Measurements from ENCODE around the gene MTHFSD. TPM values are rescaled to one million over a fixed set of nuclear protein-coding genes. Genes with fewer than 3 reads are reported as not detected.

Gene MTHFSD
- total RNA-seq, 1 experiment from 2014 or later: 18.8 TPM

- Histone ChIP-seq H3K4me2 (ENCODE audit: low read depth, low read length, poor library complexity, severe bottlenecking) (no peak overlapping the region), H3K9me3 (ENCODE audit: low read length) (no peaks in the 10 kb centered on the region), H3K9me2 (replicated peaks; ENCODE audit: insufficient read depth, low read length) (no peaks in the 10 kb centered on the region), H3K79me2 (ENCODE audit: low read length) (peaks cover 11% of the 10 kb centered on the region), H4K20me1 (ENCODE audit: insufficient read depth, low read depth, low read length) (no peaks in the 10 kb centered on the region), H3K9ac (ENCODE audit: low read length) (no peak overlapping the region), H3K27ac (ENCODE audit: low read length) (no peak overlapping the region), H3K27me3 (ENCODE audit: low read length) (no peaks in the 10 kb centered on the region), H2AFZ (ENCODE audit: low read length) (no peak overlapping the region), H3K36me3 (ENCODE audit: insufficient read depth, low read length) (peaks cover 5% of the 10 kb centered on the region; the same call in 1 of the 2 replicates), H3K4me1 (ENCODE audit: low read length) (peaks cover 6% of the 10 kb centered on the region), H3K4me3 (ENCODE audit: low read length) (no peak overlapping the region)
- no peak for DNase-seq
These were observed 4.8 kb downstream of the MTHFSD start for GRCh38 chr16:86550281-86550680.

- Histone ChIP-seq H3K36me3 (ENCODE audit: insufficient read depth, low read length) (peaks cover 8% of the 10 kb centered on the region), H3K27me3 (ENCODE audit: low read length) (no peaks in the 10 kb centered on the region)
- no peak for DNase-seq
These were observed 5.2 kb downstream of the MTHFSD start for GRCh38 chr16:86549893-86550190.

GRCh38 chr16:86549076-86549892 is 5.8 kb downstream of the MTHFSD start:
- H3K27ac ChIP-seq (ENCODE audit: low read length): no peak overlapping the region
- H4K20me1 ChIP-seq (ENCODE audit: insufficient read depth, low read depth, low read length): no peaks in the 10 kb centered on the region
- no peak overlapping the region for H3K9ac ChIP-seq (ENCODE audit: low read length)
- H3K9me2 ChIP-seq (replicated peaks; ENCODE audit: insufficient read depth, low read length): no peaks in the 10 kb centered on the region
- H2AFZ ChIP-seq (ENCODE audit: low read length): no peak overlapping the region
- no peaks in the 10 kb centered on the region for H3K27me3 ChIP-seq (ENCODE audit: low read length)
- no peak overlapping the region for H3K4me3 ChIP-seq (ENCODE audit: low read length)
- DNase-seq: no peak
- no peaks in the 10 kb centered on the region for H3K9me3 ChIP-seq (ENCODE audit: low read length)
- H3K4me1 ChIP-seq (ENCODE audit: low read length): peaks cover 3% of the 10 kb centered on the region
- H3K4me2 ChIP-seq (ENCODE audit: low read depth, low read length, poor library complexity, severe bottlenecking): no peak overlapping the region
- H3K36me3 ChIP-seq (ENCODE audit: insufficient read depth, low read length): peaks cover 8% of the 10 kb centered on the region
- H3K79me2 ChIP-seq (ENCODE audit: low read length): peaks cover 4% of the 10 kb centered on the region

More at GRCh38 chr16:86549893-86550190, 5.2 kb downstream of the MTHFSD start:
- Histone ChIP-seq H3K79me2 (ENCODE audit: low read length) (peaks cover 10% of the 10 kb centered on the region), H3K4me2 (ENCODE audit: low read depth, low read length, poor library complexity, severe bottlenecking) (no peak overlapping the region), H2AFZ (ENCODE audit: low read length) (no peak overlapping the region), H3K9me2 (replicated peaks; ENCODE audit: insufficient read depth, low read length) (no peaks in the 10 kb centered on the region), H4K20me1 (ENCODE audit: insufficient read depth, low read depth, low read length) (no peaks in the 10 kb centered on the region), H3K27ac (ENCODE audit: low read length) (no peak overlapping the region), H3K4me3 (ENCODE audit: low read length) (no peak overlapping the region), H3K9ac (ENCODE audit: low read length) (no peak overlapping the region), H3K9me3 (ENCODE audit: low read length) (no peaks in the 10 kb centered on the region), H3K4me1 (ENCODE audit: low read length) (peaks cover 5% of the 10 kb centered on the region)

DNA sequence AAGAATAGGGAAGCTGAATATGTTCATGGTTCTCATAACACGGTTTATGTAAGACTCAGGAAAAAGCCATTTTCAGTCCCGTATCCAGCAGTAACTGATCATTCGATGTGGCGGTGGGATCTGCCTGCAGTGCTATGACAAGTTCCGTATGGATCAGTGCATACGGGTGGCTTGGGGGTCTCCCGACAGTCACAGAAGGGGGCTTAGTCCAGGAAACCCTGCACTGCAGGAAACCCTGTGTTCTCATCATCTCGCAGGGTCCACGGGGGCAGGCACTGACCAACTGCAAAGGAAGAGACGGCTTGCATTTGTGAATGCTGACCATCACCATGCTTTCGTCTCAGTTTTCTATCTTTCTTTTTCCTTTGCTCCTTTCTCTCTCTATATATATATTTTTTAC is 7.7 kb downstream of the MTHFSD start:
- H3K4me2 ChIP-seq (ENCODE audit: low read depth, low read length, poor library complexity, severe bottlenecking): no peak overlapping the region
- no peaks in the 10 kb centered on the region for H3K9me2 ChIP-seq (replicated peaks; ENCODE audit: insufficient read depth, low read length)
- H2AFZ ChIP-seq (ENCODE audit: low read length): no peak overlapping the region
- peaks cover 8% of the 10 kb centered on the region for H3K36me3 ChIP-seq (ENCODE audit: insufficient read depth, low read length)
- H3K27me3 ChIP-seq (ENCODE audit: low read length): no peaks in the 10 kb centered on the region
- no peaks in the 10 kb centered on the region for H3K4me1 ChIP-seq (ENCODE audit: low read length)
- no peak for DNase-seq
- 0 out of 2 replicates have a peak, but pooled peaks cover 5% of the 10 kb centered on the region for H4K20me1 ChIP-seq (ENCODE audit: insufficient read depth, low read depth, low read length)
- H3K4me3 ChIP-seq (ENCODE audit: low read length): no peak overlapping the region
- no peaks in the 10 kb centered on the region for H3K9me3 ChIP-seq (ENCODE audit: low read length)
- H3K9ac ChIP-seq (ENCODE audit: low read length): no peak overlapping the region
- H3K79me2 ChIP-seq (ENCODE audit: low read length): no peaks in the 10 kb centered on the region
- H3K27ac ChIP-seq (ENCODE audit: low read length): no peak overlapping the region

DNA sequence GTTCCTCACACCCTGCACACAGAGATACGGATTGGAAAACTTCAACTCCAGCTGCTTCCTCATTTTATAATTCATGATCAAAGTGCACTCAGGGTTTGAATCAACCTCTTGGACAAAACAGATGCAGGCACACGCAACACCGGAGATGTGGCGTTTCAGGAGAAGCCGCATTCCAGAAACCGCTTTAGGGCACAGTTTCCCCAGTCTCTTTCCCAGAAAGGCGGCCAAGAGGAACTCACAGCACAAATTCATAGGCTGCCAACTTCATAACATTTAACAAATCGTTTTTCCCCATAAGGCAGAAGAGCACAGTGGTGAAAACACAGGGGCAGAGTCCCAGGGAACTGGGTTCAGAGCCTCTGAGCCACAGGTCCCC is 8.4 kb downstream of the MTHFSD start:
- Histone ChIP-seq H3K79me2 (ENCODE audit: low read length) (no peaks in the 10 kb centered on the region), H3K4me3 (ENCODE audit: low read length) (no peak overlapping the region), H3K36me3 (ENCODE audit: insufficient read depth, low read length) (peaks cover 8% of the 10 kb centered on the region), H3K9me3 (ENCODE audit: low read length) (no peaks in the 10 kb centered on the region), H3K9me2 (replicated peaks; ENCODE audit: insufficient read depth, low read length) (no peaks in the 10 kb centered on the region), H2AFZ (ENCODE audit: low read length) (no peak overlapping the region), H3K4me2 (ENCODE audit: low read depth, low read length, poor library complexity, severe bottlenecking) (no peak overlapping the region), H4K20me1 (ENCODE audit: insufficient read depth, low read depth, low read length) (0 out of 2 replicates have a peak, but pooled peaks cover 5% of the 10 kb centered on the region), H3K4me1 (ENCODE audit: low read length) (no peaks in the 10 kb centered on the region), H3K9ac (ENCODE audit: low read length) (no peak overlapping the region), H3K27ac (ENCODE audit: low read length) (no peak overlapping the region), H3K27me3 (ENCODE audit: low read length) (no peaks in the 10 kb centered on the region)
- no peak for DNase-seq

GRCh38 chr16:86545954-86546637 is 8.9 kb downstream of the MTHFSD start:
- Histone ChIP-seq H3K27me3 (ENCODE audit: low read length) (no peaks in the 10 kb centered on the region), H3K4me2 (ENCODE audit: low read depth, low read length, poor library complexity, severe bottlenecking) (no peak overlapping the region), H3K79me2 (ENCODE audit: low read length) (no peaks in the 10 kb centered on the region), H3K9ac (ENCODE audit: low read length) (no peak overlapping the region), H3K9me2 (replicated peaks; ENCODE audit: insufficient read depth, low read length) (no peaks in the 10 kb centered on the region), H2AFZ (ENCODE audit: low read length) (no peak overlapping the region), H3K27ac (ENCODE audit: low read length) (no peak overlapping the region), H3K4me1 (ENCODE audit: low read length) (no peaks in the 10 kb centered on the region), H4K20me1 (ENCODE audit: insufficient read depth, low read depth, low read length) (0 out of 2 replicates have a peak, but pooled peaks cover 5% of the 10 kb centered on the region), H3K4me3 (ENCODE audit: low read length) (no peak overlapping the region), H3K9me3 (ENCODE audit: low read length) (no peaks in the 10 kb centered on the region), H3K36me3 (ENCODE audit: insufficient read depth, low read length) (peaks cover 11% of the 10 kb centered on the region)
- DNase-seq: no peak

GRCh38 chr16:86545481-86545880 is 9.6 kb downstream of the MTHFSD start:
- Histone ChIP-seq H3K27me3 (ENCODE audit: low read length) (no peaks in the 10 kb centered on the region), H3K79me2 (ENCODE audit: low read length) (no peaks in the 10 kb centered on the region), H3K9me2 (replicated peaks; ENCODE audit: insufficient read depth, low read length) (no peaks in the 10 kb centered on the region), H3K4me3 (ENCODE audit: low read length) (no peak overlapping the region), H3K9me3 (ENCODE audit: low read length) (no peaks in the 10 kb centered on the region), H3K4me1 (ENCODE audit: low read length) (no peaks in the 10 kb centered on the region), H4K20me1 (ENCODE audit: insufficient read depth, low read depth, low read length) (0 out of 2 replicates have a peak, but pooled peaks cover 5% of the 10 kb centered on the region), H2AFZ (ENCODE audit: low read length) (no peak overlapping the region), H3K27ac (ENCODE audit: low read length) (no peak overlapping the region), H3K4me2 (ENCODE audit: low read depth, low read length, poor library complexity, severe bottlenecking) (no peak overlapping the region), H3K9ac (ENCODE audit: low read length) (no peak overlapping the region), H3K36me3 (ENCODE audit: insufficient read depth, low read length) (peaks cover 14% of the 10 kb centered on the region)
- DNase-seq: no peak

Measured in Karpas-422 (cell line).